HPDE6-E6E7 (cell line): Measurements from ENCODE around the gene SLC38A6.

Experiments
- DNase-seq: peaks from one replicate; pipeline ENCODE4 v3.0.0; 2011; ENCODE audit warnings: missing footprints; ENCODE audit errors: extremely low spot score

SLC38A6 gene

DNA sequence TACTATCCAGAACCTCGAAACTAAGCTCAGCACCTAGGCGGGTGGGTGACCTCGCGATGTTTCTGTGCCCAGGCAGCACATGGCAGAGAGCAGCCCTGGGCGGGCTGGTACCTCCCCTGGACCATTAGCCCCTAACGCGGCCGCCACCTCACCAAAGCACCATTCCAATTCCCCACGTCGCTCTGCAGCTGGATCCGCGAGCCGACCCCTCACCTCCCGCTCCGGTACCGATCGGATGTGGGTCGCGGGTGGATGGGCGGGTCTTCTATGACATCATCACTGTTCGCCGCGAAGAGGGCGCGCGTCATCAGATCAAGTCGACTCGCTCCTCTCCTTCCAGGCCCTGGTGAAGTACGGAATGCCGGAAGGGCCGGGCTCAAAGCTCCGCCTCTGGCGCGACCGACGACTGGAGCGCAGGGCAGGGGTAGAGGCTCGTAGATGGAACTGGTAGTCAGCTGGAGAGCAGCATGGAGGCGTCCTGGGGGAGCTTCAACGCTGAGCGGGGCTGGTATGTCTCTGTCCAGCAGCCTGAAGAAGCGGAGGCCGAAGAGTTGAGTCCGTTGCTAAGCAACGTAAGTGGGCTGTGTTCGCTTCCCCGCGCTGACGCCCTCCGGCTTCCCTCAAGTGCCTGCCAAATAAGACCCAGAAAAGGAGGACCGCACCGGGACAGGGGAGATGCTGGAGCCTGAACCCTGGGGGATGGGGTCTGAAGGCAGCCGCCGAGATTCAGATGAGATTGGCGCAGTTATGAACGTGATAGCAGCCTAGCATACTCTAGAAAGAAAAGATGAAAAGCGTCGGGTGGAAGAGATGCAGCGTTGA is at the start of gene SLC38A6, which contains the start of gene TRMT5:
SLC38A6 (plus strand) TSS at position 435 of the 822 bp plus-strand sequence; CDS start at position 468, 33 bp downstream.
TRMT5 (minus strand) TSS at position 269 of the 822 bp plus-strand sequence; CDS start at position 163, 106 bp downstream.
- DNase-seq, result peak; percentile 95

DNA sequence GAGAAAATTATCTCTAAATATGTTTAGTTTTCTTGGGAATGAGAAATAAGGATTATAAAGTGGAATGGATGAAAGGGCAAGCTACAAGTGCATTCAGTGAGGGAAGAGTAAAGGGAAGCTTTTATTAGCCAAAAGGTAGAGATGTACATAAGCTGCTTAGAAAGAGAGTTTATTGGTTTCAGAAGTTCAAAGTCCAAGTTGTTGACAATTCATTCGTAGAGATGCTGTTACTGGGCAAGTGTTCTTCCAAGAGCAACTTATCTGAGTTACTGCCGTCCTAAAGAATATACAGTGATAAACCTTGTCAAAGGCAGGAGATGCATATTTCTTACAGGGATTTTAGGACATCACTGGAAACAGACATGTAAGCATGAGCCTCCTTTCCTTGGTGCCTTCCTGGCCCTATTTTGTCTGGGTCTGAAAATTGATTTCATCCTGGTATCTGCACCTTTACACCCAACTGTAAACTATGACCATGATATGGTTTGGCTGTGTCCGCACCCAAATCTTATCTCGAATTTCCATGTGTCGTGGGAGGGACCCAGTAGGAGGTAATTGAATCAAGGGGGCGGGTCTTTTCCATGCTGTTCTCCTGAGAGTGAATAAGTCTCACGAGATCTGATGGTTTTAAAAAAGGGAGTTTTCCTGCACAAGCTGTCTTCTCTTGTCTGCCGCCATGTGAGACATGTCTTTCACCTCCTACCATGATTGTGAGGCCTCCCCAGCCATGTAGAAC is 47.0 kb upstream of the SLC38A6 start:
- no peak for DNase-seq

DNA sequence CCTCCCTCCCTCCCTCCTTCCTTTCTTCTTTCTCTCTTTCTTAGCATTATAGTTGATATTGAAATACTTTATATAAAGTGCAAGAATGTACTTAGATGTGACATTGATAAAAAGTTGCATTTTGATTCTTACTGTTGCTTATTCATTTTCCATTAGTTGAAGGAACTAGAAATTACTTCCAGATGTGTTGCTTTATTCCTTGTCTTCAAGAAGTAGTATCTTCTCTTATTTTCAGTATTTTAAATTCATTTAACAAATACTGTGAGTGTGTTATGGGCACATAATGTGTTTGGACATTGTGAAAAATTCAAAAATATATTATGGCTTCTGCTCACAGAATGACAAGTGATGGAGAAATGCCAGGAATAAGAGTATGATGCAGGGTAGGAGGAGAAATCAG is 45.7 kb upstream of the SLC38A6 start:
- no peak for DNase-seq

DNA sequence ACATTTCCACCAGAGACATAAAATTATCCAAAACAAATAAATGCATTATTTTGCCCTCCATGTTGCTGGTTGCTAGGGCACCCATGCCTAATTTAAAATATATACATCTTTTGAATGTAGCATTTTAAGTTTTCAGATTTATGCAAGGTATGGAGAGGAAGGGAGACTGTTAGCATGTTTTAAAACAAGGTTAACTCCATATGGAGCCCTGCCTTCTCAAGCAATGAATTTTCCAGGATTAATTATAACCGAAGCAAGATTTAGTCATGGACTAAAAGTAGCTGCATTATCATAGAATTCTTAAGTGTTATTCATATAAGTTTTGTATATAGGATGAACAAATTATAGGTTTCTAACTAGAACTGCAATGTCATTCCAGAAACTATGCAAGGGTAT is 37.4 kb upstream of the SLC38A6 start:
- no peak for DNase-seq

DNA sequence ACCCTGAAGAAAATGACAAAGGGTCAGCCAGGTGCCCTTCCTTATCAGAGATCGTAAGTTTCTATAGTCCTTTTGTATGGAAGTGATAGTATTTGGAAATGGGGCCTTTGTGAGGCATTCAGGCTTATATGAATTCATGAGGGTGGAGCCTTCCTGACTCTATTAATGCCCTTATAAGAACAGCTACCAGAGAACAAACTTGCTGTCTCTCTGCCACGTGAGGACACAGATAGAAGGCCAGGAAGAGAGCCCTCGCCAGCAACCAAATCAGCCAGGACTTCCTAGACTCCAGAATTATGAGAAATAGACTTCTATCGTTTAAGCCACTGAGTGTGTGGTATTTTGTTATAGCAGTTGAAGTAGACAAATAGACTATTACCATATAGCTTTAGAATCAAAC is 36.8 kb upstream of the SLC38A6 start:
- no peak for DNase-seq

DNA sequence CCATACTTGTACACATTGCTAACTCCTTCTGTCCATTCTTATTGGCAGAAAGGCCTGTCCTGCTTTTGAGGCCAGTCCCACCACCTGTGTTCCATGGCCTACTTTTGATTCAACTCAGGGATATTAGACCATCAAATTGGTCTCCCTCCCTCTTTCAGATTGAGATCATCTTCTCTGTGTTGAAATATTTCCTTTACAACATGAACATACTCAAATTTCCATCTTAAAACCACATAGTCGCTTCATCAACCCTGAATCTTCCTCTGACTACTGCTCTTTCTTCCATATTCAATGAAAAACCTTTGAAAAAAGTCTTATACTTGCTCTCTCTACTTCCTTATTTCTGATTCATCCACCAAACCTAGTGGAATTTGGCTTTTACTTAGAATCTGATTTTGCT is 35.1 kb upstream of the SLC38A6 start:
- no peak for DNase-seq

DNA sequence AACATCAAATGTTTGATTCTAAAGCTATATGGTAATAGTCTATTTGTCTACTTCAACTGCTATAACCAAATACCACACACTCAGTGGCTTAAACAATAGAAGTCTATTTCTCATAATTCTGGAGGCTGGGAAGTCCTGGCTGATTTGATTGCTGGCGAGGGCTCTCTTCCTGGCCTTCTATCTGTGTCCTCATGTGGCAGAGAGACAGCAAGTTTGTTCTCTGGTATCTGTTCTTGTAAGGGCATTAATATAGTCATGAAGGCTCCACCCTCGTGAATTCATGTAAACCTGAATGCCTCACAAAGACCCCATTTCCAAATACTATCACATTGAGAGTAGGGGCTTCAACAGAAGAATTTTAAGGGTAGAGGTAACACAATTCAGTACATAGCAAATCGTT is 34.3 kb upstream of the SLC38A6 start:
- DNase-seq, result no peak

DNA sequence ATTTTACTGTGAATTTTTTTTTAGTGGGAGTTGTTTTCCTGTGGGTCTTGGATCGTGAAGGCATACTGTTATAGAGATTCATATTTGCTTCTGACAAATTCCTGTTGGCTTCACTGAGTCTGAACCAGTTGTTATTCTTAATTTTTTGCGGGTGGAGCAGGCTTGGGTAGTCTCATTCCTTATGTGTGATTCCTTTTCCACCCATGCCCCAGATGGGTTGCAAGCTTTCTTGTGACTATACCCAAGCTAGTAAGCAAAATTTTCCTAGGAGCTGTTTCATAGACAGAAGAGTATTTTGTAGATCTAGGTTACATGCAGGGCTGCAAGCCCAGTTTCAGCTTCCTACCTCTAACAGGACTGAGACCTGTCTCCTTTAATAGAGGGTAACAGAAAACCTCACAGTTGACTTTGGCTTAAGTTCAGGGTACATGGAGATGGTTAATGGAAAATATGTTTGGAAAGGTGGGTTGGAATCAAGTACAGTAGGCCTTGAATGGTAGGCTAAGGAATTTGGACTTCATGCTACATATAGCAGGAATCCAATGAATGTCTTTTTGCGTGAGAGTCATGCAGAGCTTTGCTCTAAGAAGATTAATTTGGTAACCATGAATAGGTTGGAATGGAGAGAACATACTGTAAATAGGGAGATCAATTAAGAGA is 29.1 kb upstream of the SLC38A6 start:
- DNase-seq, result no peak

DNA sequence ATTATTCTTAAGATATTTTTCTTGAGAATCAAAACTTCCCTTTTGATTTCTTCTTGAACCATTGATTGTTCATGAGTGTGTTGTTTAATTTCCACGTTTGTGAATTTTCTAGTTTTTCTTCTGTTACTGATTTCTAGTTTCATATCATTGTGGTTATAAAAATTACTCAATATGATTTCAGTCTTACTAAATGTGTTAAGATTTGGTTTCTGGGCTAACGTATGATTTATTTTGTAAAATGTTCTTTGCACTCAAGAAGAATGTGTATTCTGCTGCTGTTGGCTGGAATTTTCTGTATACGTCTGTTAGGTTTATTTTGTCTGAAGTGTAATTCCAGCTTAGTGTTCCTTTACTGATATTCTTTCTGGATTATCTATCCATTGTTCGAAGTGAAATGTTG is 24.8 kb upstream of the SLC38A6 start:
- DNase-seq, result no peak

DNA sequence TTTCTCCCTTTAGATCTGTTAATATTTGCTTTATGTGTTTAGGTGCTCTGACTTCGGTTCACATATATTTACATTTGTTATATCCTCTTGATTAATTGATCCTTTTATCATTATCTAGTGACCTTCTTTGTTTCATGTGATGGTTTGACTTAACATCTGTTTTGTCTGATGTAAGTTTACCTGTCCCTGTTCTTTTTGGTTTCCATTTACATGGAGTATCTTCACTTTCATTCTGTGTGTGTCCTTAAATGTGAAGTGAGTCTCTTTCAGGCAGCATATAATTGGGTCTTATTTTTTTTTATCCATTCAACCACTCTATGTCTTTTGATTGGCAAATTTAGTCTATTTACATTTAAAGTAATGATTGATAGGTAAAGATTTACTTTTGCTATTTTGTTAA is 24.4 kb upstream of the SLC38A6 start:
- DNase-seq, result no peak

DNA sequence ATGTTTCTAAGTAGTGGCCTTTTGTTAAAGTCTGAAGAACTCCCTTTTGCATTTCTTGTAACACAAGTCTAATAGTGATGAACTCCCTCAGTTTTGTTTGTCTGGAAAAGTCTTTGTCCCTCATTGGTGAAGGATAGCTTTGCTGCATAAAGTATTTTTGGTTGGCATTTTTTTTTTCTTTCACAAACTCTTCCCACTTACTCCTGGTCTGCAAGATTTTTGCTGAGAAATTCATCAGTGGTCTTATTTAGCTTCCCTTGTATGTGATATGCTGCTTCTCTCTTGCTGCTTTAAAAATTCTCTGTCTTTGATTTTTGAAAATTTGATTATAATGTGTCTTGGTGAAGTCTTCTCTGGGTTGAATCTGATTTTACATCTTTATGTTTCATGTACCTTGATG is 22.9 kb upstream of the SLC38A6 start:
- DNase-seq, result no peak

DNA sequence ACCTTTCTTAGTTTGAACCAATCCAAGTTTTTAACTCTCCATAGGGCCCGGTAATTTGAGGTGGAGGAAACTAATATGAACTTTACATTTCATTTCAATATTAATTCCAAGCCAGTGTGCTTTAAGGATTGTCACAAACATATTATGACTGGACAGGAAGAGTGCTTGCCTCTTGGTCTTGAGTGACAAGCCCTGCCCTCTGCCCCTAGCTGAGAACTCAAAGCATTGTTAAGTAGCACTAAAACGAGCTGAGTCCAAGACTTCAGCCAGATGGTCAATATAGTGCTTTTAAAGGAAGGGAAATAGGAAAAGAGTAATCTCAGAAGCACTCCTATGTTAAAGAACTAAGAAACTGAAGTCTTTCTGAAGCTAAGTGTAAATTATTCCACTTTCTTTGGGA is 17.3 kb upstream of the SLC38A6 start:
- no peak for DNase-seq

DNA sequence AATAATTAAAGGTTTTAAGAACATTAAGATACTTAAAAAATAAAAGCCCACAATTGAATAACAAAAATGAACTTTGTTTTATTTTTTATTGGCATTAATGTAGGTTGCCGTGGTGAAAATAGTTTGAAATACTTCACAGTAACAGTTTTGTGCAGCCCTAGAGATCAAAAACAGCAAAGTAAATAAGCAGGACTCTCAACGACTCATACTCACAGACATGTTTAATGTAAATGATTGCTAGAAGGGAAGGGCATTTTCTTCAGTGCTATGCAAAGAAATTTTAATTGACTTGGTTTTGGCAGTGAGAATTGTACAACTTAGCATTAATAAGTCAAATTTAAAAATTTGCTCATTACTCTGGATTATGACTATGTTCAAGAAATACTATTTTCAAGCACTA is 16.1 kb upstream of the SLC38A6 start:
- no peak for DNase-seq

DNA sequence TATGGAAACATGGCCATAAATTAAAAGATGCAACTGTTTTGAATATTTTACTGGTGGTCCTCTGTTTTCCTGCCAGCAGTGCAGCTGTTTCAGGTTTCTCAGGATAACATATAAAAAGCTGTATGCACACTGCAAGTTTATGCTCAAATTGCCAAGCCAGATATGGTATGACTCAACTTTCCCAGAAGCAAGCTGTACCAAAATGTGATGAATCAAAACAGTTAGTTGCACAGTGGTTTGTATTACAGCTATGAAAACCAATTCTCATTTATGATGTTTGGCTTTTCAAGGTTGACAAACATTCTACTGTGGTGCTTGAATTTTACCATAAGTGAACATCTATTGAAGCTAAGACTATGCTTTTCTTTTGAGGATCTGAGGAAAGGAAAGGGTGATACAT is 15.6 kb upstream of the SLC38A6 start:
- no peak for DNase-seq

DNA sequence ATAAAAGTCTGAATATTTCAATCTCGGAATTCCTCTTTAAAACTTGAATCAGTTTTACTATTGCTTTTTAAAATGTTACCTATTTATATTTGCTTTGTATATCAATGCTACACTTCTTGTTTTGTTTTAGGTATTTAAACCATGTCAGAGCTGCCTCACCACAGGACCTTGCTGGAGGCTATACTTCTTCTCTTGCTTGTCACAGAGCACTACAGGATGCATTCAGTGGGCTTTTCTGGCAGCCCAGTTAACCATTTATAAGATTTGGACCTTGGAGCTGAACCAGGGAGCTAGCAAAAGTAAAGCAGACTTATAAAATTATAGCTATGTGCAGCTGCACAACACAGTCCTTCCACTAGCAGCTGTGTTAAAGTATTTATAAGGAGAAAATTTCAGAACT is 12.9 kb upstream of the SLC38A6 start:
- DNase-seq, result no peak

DNA sequence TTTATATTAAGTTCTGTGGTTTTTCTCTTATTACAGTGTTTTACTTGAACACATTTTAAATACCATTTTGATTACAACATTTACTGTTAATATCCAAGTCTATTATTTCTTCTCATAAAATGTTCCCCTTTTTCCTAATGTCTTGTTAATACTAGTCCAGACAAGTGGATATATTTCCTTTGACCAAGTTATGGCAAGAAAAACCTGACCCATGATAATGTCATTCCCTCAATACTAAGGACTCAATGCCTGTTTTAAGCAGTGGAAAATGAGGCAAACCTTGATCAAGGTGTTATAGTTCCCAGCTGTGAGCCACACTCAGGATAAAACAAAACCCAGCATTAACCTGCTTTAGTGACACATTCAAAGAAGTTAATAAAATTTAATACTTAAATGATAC is 12.4 kb upstream of the SLC38A6 start:
- DNase-seq, result no peak

DNA sequence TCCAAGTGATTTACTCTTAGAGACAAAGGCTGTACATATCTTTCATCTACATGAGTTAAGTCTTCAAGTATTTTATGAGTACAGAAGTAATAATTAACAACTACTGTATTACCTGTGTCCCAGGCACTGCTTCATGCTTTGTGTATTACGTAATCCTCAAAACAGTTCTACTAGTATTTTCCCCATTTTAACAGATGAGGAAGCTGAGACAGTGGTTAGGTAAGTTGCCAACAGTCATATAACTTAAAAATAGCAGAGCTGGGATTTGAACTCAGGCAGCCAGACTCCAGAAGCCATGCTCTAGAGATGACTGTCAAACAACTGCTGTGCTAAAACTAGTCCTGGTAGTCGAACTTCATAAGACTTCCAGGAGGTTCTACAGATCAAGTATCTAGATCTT is 10.9 kb upstream of the SLC38A6 start:
- no peak for DNase-seq

DNA sequence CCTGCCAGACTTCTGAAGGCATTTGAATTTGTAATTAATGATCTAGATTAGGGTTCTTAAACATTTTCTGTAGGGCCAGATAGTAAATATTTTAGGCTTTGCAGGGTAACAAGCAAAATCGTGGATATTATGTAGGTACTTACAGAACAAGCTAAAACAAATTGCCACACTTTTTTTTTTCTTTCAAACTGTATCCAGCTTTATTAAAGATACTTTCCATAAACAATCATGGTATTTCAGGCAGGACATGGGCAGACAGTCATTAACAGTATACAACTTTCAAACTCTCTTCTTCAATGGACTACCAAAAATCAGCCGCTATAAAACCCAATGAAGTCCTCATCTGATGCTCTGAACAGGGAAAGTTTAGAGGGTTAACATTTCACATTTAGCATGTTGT is 9.8 kb upstream of the SLC38A6 start:
- DNase-seq, result no peak

DNA sequence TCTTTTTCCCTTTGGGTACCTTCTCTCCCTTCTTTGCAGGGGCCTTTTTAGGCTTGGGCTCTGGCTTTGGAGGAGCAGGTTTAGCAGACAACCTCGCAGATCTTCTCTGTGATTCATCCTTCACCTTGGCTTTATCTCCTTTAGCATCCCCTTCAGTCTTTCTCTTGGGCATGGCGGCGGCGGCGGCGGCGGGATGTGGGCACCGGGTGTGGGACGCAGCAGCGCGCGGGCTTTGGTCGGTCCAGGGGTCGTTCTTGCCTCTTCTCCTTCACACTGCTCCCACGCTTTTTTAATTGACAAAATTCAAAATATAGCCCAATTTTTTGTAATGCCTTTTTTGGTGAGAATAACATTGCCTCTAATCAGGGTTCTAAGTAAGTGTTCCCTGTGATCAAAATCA is 8.8 kb upstream of the SLC38A6 start:
- DNase-seq, result no peak

DNA sequence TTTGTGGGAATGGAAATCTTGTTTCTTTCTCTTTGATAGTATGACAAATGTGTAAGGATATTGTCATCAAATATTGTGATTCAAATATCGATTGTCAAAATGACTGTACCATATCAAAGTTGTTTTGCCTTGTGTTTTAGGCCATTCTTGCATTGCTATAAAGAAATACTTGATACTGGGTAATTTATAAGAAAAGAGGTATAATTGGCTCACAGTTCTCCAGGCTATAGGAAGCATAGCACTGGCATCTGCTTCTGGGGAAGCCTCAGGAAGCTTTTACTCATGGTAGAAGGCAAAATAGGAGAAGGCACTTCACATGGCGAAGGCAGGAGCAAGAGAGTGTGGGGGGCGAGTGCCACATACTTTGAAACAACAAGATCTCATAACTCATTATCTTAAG is 8.0 kb upstream of the SLC38A6 start:
- no peak for DNase-seq

DNA sequence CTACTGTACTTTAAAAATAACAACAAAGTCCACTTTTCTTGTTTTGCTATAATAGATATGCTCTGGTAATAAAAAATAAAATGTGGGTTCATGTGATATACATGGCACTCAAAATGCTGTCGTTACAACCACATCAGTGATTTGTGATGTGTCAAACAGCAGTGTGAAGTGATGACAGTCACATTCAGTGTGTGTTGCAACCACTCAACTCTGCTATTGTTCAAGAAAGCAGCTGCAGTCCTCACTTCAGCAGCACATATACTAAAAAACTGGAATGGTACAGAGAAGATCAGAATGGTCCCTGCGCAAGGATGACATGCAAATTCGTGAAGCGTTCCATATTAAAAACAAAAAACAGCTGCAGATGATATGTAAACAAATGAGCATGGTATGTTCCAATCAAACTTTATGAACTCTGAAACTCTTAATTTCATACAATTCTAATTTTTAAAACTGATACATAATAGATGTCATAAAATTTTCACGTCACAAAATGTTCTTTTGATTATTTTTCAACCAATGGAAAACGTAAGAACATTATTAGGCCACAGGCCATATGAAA is 6.9 kb upstream of the SLC38A6 start:
- no peak for DNase-seq

DNA sequence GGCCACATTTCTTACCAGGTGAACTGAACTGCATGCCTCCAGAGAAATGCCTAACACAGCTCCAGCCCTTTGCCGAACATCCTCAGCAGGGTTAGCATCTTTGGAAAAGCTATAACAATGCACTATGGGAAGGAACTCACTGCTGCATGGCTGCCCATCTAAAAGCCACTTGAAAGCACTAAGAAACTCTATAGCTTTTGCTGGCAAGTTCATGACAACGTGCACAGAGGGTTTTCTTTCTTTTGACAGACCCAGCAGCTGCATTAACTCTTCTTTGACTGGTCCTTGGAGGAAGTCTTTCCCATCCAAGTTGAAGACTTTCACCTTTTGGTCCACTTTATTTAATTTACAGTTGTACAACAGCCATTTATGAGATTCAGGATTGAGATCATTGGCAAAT is 5.5 kb upstream of the SLC38A6 start:
- no peak for DNase-seq
